ENCODE measurements around the gene SULT1C3.

SULT1C3 gene

GRCh38 chr2:108236676-108237335 is 3.0 kb upstream of the SULT1C3 start:
- CTCF ChIA-PET: no interaction called here
- TF ChIP-seq ELF4 (IDR thresholded peaks at IDR 0.05) (no peak), FOXM1 (IDR thresholded peaks at IDR 0.05; ENCODE audit: borderline replicate concordance) (no peak), TARDBP (IDR thresholded peaks at IDR 0.05) (no peak), L3MBTL2 (conservative IDR thresholded peaks at IDR 0.05) (no peak), SUZ12 (IDR thresholded peaks at IDR 0.05) (no peak), FOXK2 (IDR thresholded peaks at IDR 0.05) (no peak), HDGF (IDR thresholded peaks at IDR 0.05; ENCODE audit: borderline replicate concordance) (no peak), CTBP1 (IDR thresholded peaks at IDR 0.05; ENCODE audit: borderline replicate concordance) (no peak)
- DNase-seq (ENCODE audit: extremely low spot score): no peak
- POLR2A ChIA-PET: no interaction called here

GRCh38 chr2:108240966-108241365 is 1.2 kb downstream of the SULT1C3 start:
- DNase-seq (ENCODE audit: extremely low spot score): no peak
- ChIA-PET CTCF (no interaction called here), POLR2A (interaction anchor here (0.6 kb wide), 1 partner anchor 435 kb away, joined by 3 read pairs; no protein-coding TSS in a partner anchor)
- TF ChIP-seq BHLHE40 (IDR thresholded peaks at IDR 0.05; ENCODE audit: borderline replicate concordance) (no peak), NFRKB (IDR thresholded peaks at IDR 0.05) (no peak), TARDBP (IDR thresholded peaks at IDR 0.05) (no peak), CTBP1 (IDR thresholded peaks at IDR 0.05; ENCODE audit: borderline replicate concordance) (no peak), SUZ12 (IDR thresholded peaks at IDR 0.05) (no peak), HDGF (IDR thresholded peaks at IDR 0.05; ENCODE audit: borderline replicate concordance) (no peak), L3MBTL2 (conservative IDR thresholded peaks at IDR 0.05) (no peak), ARNT (IDR thresholded peaks at IDR 0.05) (no peak), ZNF384 (IDR thresholded peaks at IDR 0.05) (no peak), FOXM1 (IDR thresholded peaks at IDR 0.05; ENCODE audit: borderline replicate concordance) (no peak)

DNA sequence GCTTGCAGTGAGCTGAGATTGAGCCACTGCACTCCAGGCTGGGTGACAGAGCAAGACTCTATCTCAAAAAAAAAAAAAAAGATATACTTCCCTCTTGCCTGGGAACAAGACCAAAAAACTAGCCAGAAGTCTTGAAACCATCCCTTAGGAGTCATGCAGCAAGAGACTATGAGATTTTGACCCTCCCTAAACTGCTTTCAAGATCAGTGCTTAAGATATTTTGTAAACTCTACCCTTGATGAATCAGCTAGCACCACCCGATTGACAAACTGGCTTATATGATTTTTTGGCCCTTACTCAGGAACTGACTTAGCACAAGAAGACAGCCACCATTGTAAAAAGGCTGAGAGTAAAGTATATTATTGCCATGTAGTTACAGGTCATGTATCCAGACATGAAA is 3.8 kb downstream of the SULT1C3 start:
- CTCF ChIA-PET: no interaction called here
- POLR2A ChIA-PET: interaction anchor here (1.3 kb wide), 1 partner anchor 16 kb away, joined by 3 read pairs; no protein-coding TSS in a partner anchor

GRCh38 chr2:108244667-108245414 is 5.1 kb downstream of the SULT1C3 start:
- DNase-seq (ENCODE audit: extremely low spot score): no peak
- no peak for TF ChIP-seq TARDBP (IDR thresholded peaks at IDR 0.05)
- TF ChIP-seq FOXM1 (IDR thresholded peaks at IDR 0.05; ENCODE audit: borderline replicate concordance): no peak
- TF ChIP-seq L3MBTL2 (conservative IDR thresholded peaks at IDR 0.05): no peak
- ChIA-PET POLR2A (interaction anchor here (1.3 kb wide), 1 partner anchor 15 kb away, joined by 3 read pairs; no protein-coding TSS in a partner anchor), CTCF (no interaction called here)

More for the DNA sequence above, 3.8 kb downstream of the SULT1C3 start:
- no peak for DNase-seq (ENCODE audit: extremely low spot score)
- TF ChIP-seq LEF1 (IDR thresholded peaks at IDR 0.05; ENCODE audit: borderline replicate concordance): no peak
- no peak for TF ChIP-seq BHLHE40 (IDR thresholded peaks at IDR 0.05; ENCODE audit: borderline replicate concordance)
- no peak for TF ChIP-seq HDGF (IDR thresholded peaks at IDR 0.05; ENCODE audit: borderline replicate concordance)
- no peak for TF ChIP-seq ARNT (IDR thresholded peaks at IDR 0.05)
- no peak for TF ChIP-seq NFRKB (IDR thresholded peaks at IDR 0.05)
- TF ChIP-seq FOXK2 (IDR thresholded peaks at IDR 0.05): no peak
- TF ChIP-seq ELF4 (IDR thresholded peaks at IDR 0.05): no peak
- TF ChIP-seq, protein P1, sequence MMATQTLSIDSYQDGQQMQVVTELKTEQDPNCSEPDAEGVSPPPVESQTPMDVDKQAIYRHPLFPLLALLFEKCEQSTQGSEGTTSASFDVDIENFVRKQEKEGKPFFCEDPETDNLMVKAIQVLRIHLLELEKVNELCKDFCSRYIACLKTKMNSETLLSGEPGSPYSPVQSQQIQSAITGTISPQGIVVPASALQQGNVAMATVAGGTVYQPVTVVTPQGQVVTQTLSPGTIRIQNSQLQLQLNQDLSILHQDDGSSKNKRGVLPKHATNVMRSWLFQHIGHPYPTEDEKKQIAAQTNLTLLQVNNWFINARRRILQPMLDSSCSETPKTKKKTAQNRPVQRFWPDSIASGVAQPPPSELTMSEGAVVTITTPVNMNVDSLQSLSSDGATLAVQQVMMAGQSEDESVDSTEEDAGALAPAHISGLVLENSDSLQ (IDR thresholded peaks at IDR 0.05): no peak
- TF ChIP-seq FOXM1 (IDR thresholded peaks at IDR 0.05; ENCODE audit: borderline replicate concordance): no peak

DNA sequence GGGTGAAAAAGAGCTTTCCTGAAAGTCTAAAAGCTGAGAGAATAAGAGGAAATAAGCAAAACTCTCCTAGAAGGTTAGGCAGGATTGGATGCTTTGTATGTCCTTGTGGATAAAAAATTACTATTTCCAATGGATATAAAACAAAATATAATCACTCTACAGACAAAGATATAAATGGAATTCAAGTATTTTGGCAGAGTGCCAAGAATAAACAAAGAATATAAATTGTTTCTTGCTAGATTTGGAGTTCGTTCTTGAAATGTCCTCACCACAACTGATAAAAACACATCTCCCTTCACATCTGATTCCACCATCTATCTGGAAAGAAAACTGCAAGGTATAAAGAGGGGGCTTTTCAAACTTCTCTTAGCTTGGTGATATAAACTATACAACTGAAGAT is 13.3 kb downstream of the SULT1C3 start:
- POLR2A ChIA-PET: no interaction called here

GRCh38 chr2:108257757-108258331 is 18.1 kb downstream of the SULT1C3 start:
- POLR2A ChIA-PET: no interaction called here
- TF ChIP-seq ARNT (IDR thresholded peaks at IDR 0.05) (no peak), FOXA1 (IDR thresholded peaks at IDR 0.05) (no peak), L3MBTL2 (conservative IDR thresholded peaks at IDR 0.05) (no peak), NFRKB (IDR thresholded peaks at IDR 0.05) (no peak), HDGF (IDR thresholded peaks at IDR 0.05; ENCODE audit: borderline replicate concordance) (no peak), SP1 (IDR thresholded peaks at IDR 0.05) (no peak), ELF4 (IDR thresholded peaks at IDR 0.05) (no peak), BHLHE40 (IDR thresholded peaks at IDR 0.05; ENCODE audit: borderline replicate concordance) (no peak), FOXK2 (IDR thresholded peaks at IDR 0.05) (no peak), TARDBP (IDR thresholded peaks at IDR 0.05) (no peak), FOXM1 (IDR thresholded peaks at IDR 0.05; ENCODE audit: borderline replicate concordance) (no peak), ZNF384 (IDR thresholded peaks at IDR 0.05) (no peak), LEF1 (IDR thresholded peaks at IDR 0.05; ENCODE audit: borderline replicate concordance) (no peak), SUZ12 (IDR thresholded peaks at IDR 0.05) (no peak), CTBP1 (IDR thresholded peaks at IDR 0.05; ENCODE audit: borderline replicate concordance) (no peak)
- TF ChIP-seq, protein P1 (IDR thresholded peaks at IDR 0.05): no peak
- CTCF ChIA-PET: no interaction called here
- DNase-seq (ENCODE audit: extremely low spot score): no peak

More for the DNA sequence above, 13.3 kb downstream of the SULT1C3 start:
- no peak for DNase-seq (ENCODE audit: extremely low spot score)
- CTCF ChIA-PET: no interaction called here
- TF ChIP-seq ARNT (IDR thresholded peaks at IDR 0.05): no peak
- no peak for TF ChIP-seq CTBP1 (IDR thresholded peaks at IDR 0.05; ENCODE audit: borderline replicate concordance)
- TF ChIP-seq L3MBTL2 (conservative IDR thresholded peaks at IDR 0.05): no peak
- TF ChIP-seq, protein P1 (IDR thresholded peaks at IDR 0.05): no peak
- no peak for TF ChIP-seq FOXK2 (IDR thresholded peaks at IDR 0.05)
- TF ChIP-seq HDGF (IDR thresholded peaks at IDR 0.05; ENCODE audit: borderline replicate concordance): no peak
- TF ChIP-seq SP1 (IDR thresholded peaks at IDR 0.05): no peak
- no peak for TF ChIP-seq TARDBP (IDR thresholded peaks at IDR 0.05)
- TF ChIP-seq ELF4 (IDR thresholded peaks at IDR 0.05): no peak
- TF ChIP-seq SUZ12 (IDR thresholded peaks at IDR 0.05): no peak
- TF ChIP-seq ZNF384 (IDR thresholded peaks at IDR 0.05): no peak
- TF ChIP-seq LEF1 (IDR thresholded peaks at IDR 0.05; ENCODE audit: borderline replicate concordance): no peak
- no peak for TF ChIP-seq BHLHE40 (IDR thresholded peaks at IDR 0.05; ENCODE audit: borderline replicate concordance)
- TF ChIP-seq FOXM1 (IDR thresholded peaks at IDR 0.05; ENCODE audit: borderline replicate concordance): no peak
- TF ChIP-seq FOXA1 (IDR thresholded peaks at IDR 0.05): no peak
- TF ChIP-seq NFRKB (IDR thresholded peaks at IDR 0.05): no peak

Data from HEK293T (cell line).